Coronary artery (tissue), 2 donors: Measurements from ENCODE around the gene F13A1.

Source experiments
- DNase-seq: peaks from one replicate; pipeline ENCODE4 v3.0.0-alpha.2; 2017; ENCODE audit warnings: low spot score
- H3K27ac ChIP-seq, 2 donors: fragments of 200-600 bp; sonication (generic); one replicate each; pipeline ENCODE4 v1.5.1; 2016 to 2019
- H3K4me3 ChIP-seq: fragments of 200-600 bp; sonication (generic); 2 replicates; pipeline ENCODE4 v1.5.1; 2016; ENCODE audit warnings: mild to moderate bottlenecking, moderate library complexity
- CTCF ChIP-seq: fragments of 200-600 bp; sonication (generic); IDR thresholded peaks from one replicate; pipeline ENCODE4 v1.5.1; 2019; ENCODE audit warnings: antibody characterized with exemption

Gene F13A1

GRCh38 chr6:6270948-6271535, 49.4 kb downstream of the F13A1 start:
- no peak for DNase-seq
- no peak overlapping the region for H3K27ac ChIP-seq
- H3K4me3 ChIP-seq = no peak overlapping the region
- no peak for TF ChIP-seq CTCF

- TF ChIP-seq CTCF = no peak
- Histone ChIP-seq H3K4me3 (no peak overlapping the region), H3K27ac (no peak overlapping the region)
- DNase-seq = no peak
These were observed 60.2 kb downstream of the F13A1 start for GRCh38 chr6:6260196-6260722.

- DNase-seq = no peak
- TF ChIP-seq CTCF = no peak
- Histone ChIP-seq H3K4me3 (no peak overlapping the region), H3K27ac (no peak overlapping the region)
These were observed 63.6 kb downstream of the F13A1 start for GRCh38 chr6:6256886-6257285.

GRCh38 chr6:6256259-6256658, 64.2 kb downstream of the F13A1 start:
- DNase-seq = no peak
- no peak overlapping the region for H3K27ac ChIP-seq
- no peak overlapping the region for H3K4me3 ChIP-seq
- no peak for TF ChIP-seq CTCF

- H3K4me3 ChIP-seq = no peak overlapping the region
- H3K27ac ChIP-seq = no peak overlapping the region
- DNase-seq = no peak
- no peak for TF ChIP-seq CTCF
These were observed 68.7 kb downstream of the F13A1 start for GRCh38 chr6:6251555-6252280.

GRCh38 chr6:6248651-6249050, 71.8 kb downstream of the F13A1 start:
- Histone ChIP-seq H3K27ac (no peak overlapping the region), H3K4me3 (no peak overlapping the region)
- DNase-seq = no peak
- TF ChIP-seq CTCF = no peak

GRCh38 chr6:6246544-6246943, 73.9 kb downstream of the F13A1 start:
- no peak overlapping the region for H3K4me3 ChIP-seq
- no peak overlapping the region for H3K27ac ChIP-seq
- no peak for DNase-seq
- TF ChIP-seq CTCF = no peak
